HepG2 (cell line): ENCODE measurements around the gene DHX16. TPM values are rescaled to one million over a fixed set of nuclear protein-coding genes. Genes with fewer than 3 reads are reported as not detected.

Experiments used
- ASH2L ChIP-seq: fragments of 300-600, 200-600 bp; sonication (generic); IDR thresholded peaks from 2 replicates; pipeline ENCODE4 v1.7.0; 2017; ENCODE audit warnings: low read depth, mild to moderate bottlenecking, moderate library complexity, mixed read lengths, low read length; ENCODE audit not compliant: insufficient read length
- BCL6 ChIP-seq: IDR thresholded peaks from 2 replicates; pipeline ENCODE4 v1.6.1; 2016; ENCODE audit warnings: missing genetic modification reagents, missing compliant biosample characterization
- CBFB ChIP-seq: sonication (generic); formaldehyde crosslinking; IDR thresholded peaks from 2 replicates; pipeline ENCODE4 v1.4.0; 2020; ENCODE audit warnings: missing genetic modification reagents
- CBX2 ChIP-seq, 2 experiments: fragments of 200-600 bp in 1 of 2; sonication (generic); formaldehyde crosslinking in 1 of 2; IDR thresholded peaks; 2 replicates each; pipeline versions ENCODE4 v1.7.0 to v1.8.1; 2018 to 2022; ENCODE audit warnings: low read depth in 2 of 2, low read length in 1 of 2, mild to moderate bottlenecking in 1 of 2, missing genetic modification reagents in 1 of 2
- CC2D1A ChIP-seq: sonication (generic); formaldehyde crosslinking; IDR thresholded peaks from 2 replicates; pipeline ENCODE4 v1.8.1; 2023; ENCODE audit warnings: mild to moderate bottlenecking, missing genetic modification reagents
- FLYWCH1 ChIP-seq: sonication (generic); formaldehyde crosslinking; IDR thresholded peaks from 2 replicates; pipeline ENCODE4 v1.8.1; 2023; ENCODE audit warnings: mild to moderate bottlenecking, missing genetic modification reagents
- GABPA ChIP-seq, 2 experiments: IDR thresholded peaks; 2 replicates each; pipeline ENCODE4 v1.6.1; 2011 to 2016; ENCODE audit warnings: low read depth in 2 of 2, low read length in 1 of 2, missing biosample characterization in 1 of 2, missing genetic modification characterization in 1 of 2
- IKZF5 ChIP-seq: IDR thresholded peaks from 2 replicates; pipeline ENCODE4 v1.6.1; 2018; ENCODE audit warnings: missing genetic modification reagents, mild to moderate bottlenecking, missing compliant biosample characterization
- ISL2 ChIP-seq: sonication (generic); formaldehyde crosslinking; IDR thresholded peaks from 2 replicates; pipeline ENCODE4 v1.5.0; 2020; ENCODE audit warnings: missing genetic modification reagents
- ISX ChIP-seq: sonication (generic); formaldehyde crosslinking; conservative IDR thresholded peaks from 2 replicates; pipeline ENCODE4 v1.5.0; 2020; ENCODE audit warnings: missing genetic modification reagents
- MXD3 ChIP-seq: IDR thresholded peaks from 2 replicates; pipeline ENCODE4 v1.6.1; 2016; ENCODE audit warnings: mild to moderate bottlenecking, missing biosample characterization, missing genetic modification reagents
- NFE2L2 ChIP-seq: fragments of 150-350 bp; IDR thresholded peaks from 2 replicates; pipeline ENCODE4 v1.6.1; 2014; ENCODE audit warnings: low read length
- NR2F6 ChIP-seq, 2 experiments: IDR thresholded peaks; 2 replicates each; pipeline ENCODE4 v1.6.1; 2016; ENCODE audit warnings: antibody characterized with exemption in 1 of 2, mild to moderate bottlenecking in 1 of 2
- NRL ChIP-seq: sonication (generic); formaldehyde crosslinking; IDR thresholded peaks from 2 replicates; pipeline ENCODE4 v1.5.0; 2020; ENCODE audit warnings: missing genetic modification reagents, mild to moderate bottlenecking, moderate library complexity, borderline replicate concordance
- POLR2AphosphoS5 ChIP-seq: IDR thresholded peaks from 2 replicates; pipeline ENCODE4 v1.6.1; 2012; ENCODE audit warnings: low read depth, low read length
- POLR2G ChIP-seq: fragments of 200-400 bp; formaldehyde crosslinking; IDR thresholded peaks from 2 replicates; pipeline ENCODE4 v1.6.1; 2018; ENCODE audit warnings: mild to moderate bottlenecking, low read depth, low read length, moderate library complexity
- PRMT3 ChIP-seq: sonication (generic); formaldehyde crosslinking; IDR thresholded peaks from 2 replicates; pipeline ENCODE4 v1.8.1; 2022; ENCODE audit warnings: low read depth, mild to moderate bottlenecking, moderate library complexity, missing genetic modification reagents, borderline replicate concordance
- RBM22 ChIP-seq: fragments of 200-400 bp; formaldehyde crosslinking; optimal IDR thresholded peaks from 2 replicates; pipeline ENCODE3; 2017; ENCODE audit warnings: mild to moderate bottlenecking, low read length, moderate library complexity
- RNF2 ChIP-seq: fragments of 450-650 bp; conservative IDR thresholded peaks from 2 replicates; pipeline ENCODE4 v1.6.1; 2016; ENCODE audit warnings: low read depth
- SALL2 ChIP-seq: sonication (generic); formaldehyde crosslinking; IDR thresholded peaks from 2 replicates; pipeline ENCODE4 v1.8.1; 2023; ENCODE audit warnings: mild to moderate bottlenecking, missing genetic modification reagents, inconsistent platforms
- SKI ChIP-seq: fragments of 450-650 bp; IDR thresholded peaks from one replicate; pipeline ENCODE4 v1.6.1; 2018; ENCODE audit warnings: mild to moderate bottlenecking; ENCODE audit not compliant: partially characterized antibody
- TRIM24 ChIP-seq: sonication (generic); formaldehyde crosslinking; IDR thresholded peaks from 2 replicates; pipeline ENCODE4 v1.8.0; 2022; ENCODE audit warnings: mild to moderate bottlenecking, missing genetic modification reagents
- ZKSCAN8 ChIP-seq: IDR thresholded peaks from 2 replicates; pipeline ENCODE4 v1.6.1; 2016; ENCODE audit warnings: borderline replicate concordance, missing genetic modification reagents, missing compliant biosample characterization
- ZNF160 ChIP-seq: sonication (generic); formaldehyde crosslinking; IDR thresholded peaks from 2 replicates; pipeline ENCODE4 v1.8.0; 2022; ENCODE audit warnings: mild to moderate bottlenecking, inconsistent platforms, missing genetic modification reagents
- ZNF230 ChIP-seq: sonication (generic); formaldehyde crosslinking; IDR thresholded peaks from 2 replicates; pipeline ENCODE4 v1.4.0; 2020; ENCODE audit warnings: mild to moderate bottlenecking, missing genetic modification reagents
- ZNF235 ChIP-seq: sonication (generic); formaldehyde crosslinking; IDR thresholded peaks from 2 replicates; pipeline ENCODE4 v1.8.1; 2023; ENCODE audit warnings: mild to moderate bottlenecking, missing genetic modification reagents, borderline replicate concordance
- ZNF260 ChIP-seq: sonication (generic); formaldehyde crosslinking; IDR thresholded peaks from 2 replicates; pipeline ENCODE4 v1.4.0; 2020; ENCODE audit warnings: missing genetic modification reagents, low read depth, mild to moderate bottlenecking, borderline replicate concordance
- ZNF3 ChIP-seq: IDR thresholded peaks from 2 replicates; pipeline ENCODE4 v1.7.0; 2017; ENCODE audit warnings: inconsistent platforms
- ZNF34 ChIP-seq: sonication (generic); formaldehyde crosslinking; IDR thresholded peaks from 2 replicates; pipeline ENCODE4 v1.4.0; 2020; ENCODE audit warnings: mild to moderate bottlenecking, missing genetic modification reagents, borderline replicate concordance
- ZNF367 ChIP-seq: sonication (generic); formaldehyde crosslinking; IDR thresholded peaks from 2 replicates; pipeline ENCODE4 v1.4.0; 2020; ENCODE audit warnings: missing genetic modification reagents, borderline replicate concordance
- ZNF564 ChIP-seq: sonication (generic); formaldehyde crosslinking; IDR thresholded peaks from 2 replicates; pipeline ENCODE4 v1.8.1; 2023; ENCODE audit warnings: mild to moderate bottlenecking, missing genetic modification reagents
- ZNF660 ChIP-seq: sonication (generic); formaldehyde crosslinking; IDR thresholded peaks from 2 replicates; pipeline ENCODE4 v1.5.1; 2020; ENCODE audit warnings: mild to moderate bottlenecking, low read depth, missing genetic modification reagents, borderline replicate concordance
- ZNF761 ChIP-seq: sonication (generic); formaldehyde crosslinking; conservative IDR thresholded peaks from 2 replicates; pipeline ENCODE4 v1.4.0; 2020; ENCODE audit warnings: mild to moderate bottlenecking, missing genetic modification reagents
- polyA plus RNA-seq, 8 experiments: library from polyadenylated mRNA; depleted of rRNA in 3 of 8; stranded (reverse) in 7 of 8; unstranded in 1 of 8; fragments of >200 nt; fragmentation: Illumina TruSeq in 4 of 8; extraction: Trizol in 4 of 8; gene quantifications; 2 replicates each; pipeline versions ENCODE4 v1.2.1 to v1.2.3, GENCODE V29; 2011 to 2016; ENCODE audit warnings: low read depth in 4 of 8, missing spikeins in 1 of 8, mixed read lengths in 1 of 8; ENCODE audit not compliant: insufficient read depth in 1 of 8
- total RNA-seq, 5 experiments: library from RNA; depleted of rRNA; stranded (reverse); fragments of >200 nt; fragmentation: Illumina TruSeq; extraction: Trizol; gene quantifications; 2 replicates each; pipeline ENCODE4 v1.2.3, GENCODE V29; 2016; ENCODE audit warnings: low read depth in 1 of 5

DHX16 gene
- total and polyA plus RNA-seq, 2 of the 13 experiments (the other 11 are each of a cell fraction or from before 2014, with no cell fraction given) = 57.0 to 58.5 TPM

- TF ChIP-seq ZNF564 (CRISPR knock-in tag) (no peak), ZNF235 (CRISPR knock-in tag) (no peak), ASH2L (no peak), MXD3 (CRISPR knock-in tag) (no peak), GABPA (IDR thresholded peaks at IDR 0.05; ENCODE audit: low read depth, low read length) (no peak), GABPA (CRISPR knock-in tag; IDR thresholded peaks at IDR 0.05; ENCODE audit: low read depth) (peak; percentile 15; the same call in 1 of the 2 replicates), POLR2AphosphoS5 (peak; percentile 14; the same call in 1 of the 2 replicates), ZNF260 (CRISPR knock-in tag) (no peak), ISX (CRISPR knock-in tag) (no peak), SKI (no peak), CBFB (CRISPR knock-in tag) (no peak), ZNF367 (CRISPR knock-in tag) (no peak), ZNF160 (no peak), ZNF3 (no peak), NR2F6 (IDR thresholded peaks at IDR 0.05) (no peak), NR2F6 (CRISPR knock-in tag; IDR thresholded peaks at IDR 0.05) (no peak), NRL (CRISPR knock-in tag) (no peak), ZNF761 (CRISPR knock-in tag) (no peak), BCL6 (CRISPR knock-in tag) (no peak), FLYWCH1 (no peak), RBM22 (no peak), POLR2G (peak; percentile 75), ZNF660 (CRISPR knock-in tag) (no peak), ZNF230 (no peak), CBX2 (IDR thresholded peaks at IDR 0.05; ENCODE audit: low read depth, low read length) (no peak), CBX2 (CRISPR knock-in tag; IDR thresholded peaks at IDR 0.05; ENCODE audit: low read depth) (no peak), ISL2 (no peak), ZNF34 (CRISPR knock-in tag) (no peak), IKZF5 (CRISPR knock-in tag) (no peak), TRIM24 (CRISPR knock-in tag) (no peak), ZKSCAN8 (0 out of 2 replicates have a peak, but pooled peaks have one; percentile 20), RNF2 (no peak), PRMT3 (CRISPR knock-in tag) (0 out of 2 replicates have a peak, but pooled peaks have one; percentile 47), NFE2L2 (no peak), CC2D1A (CRISPR knock-in tag) (no peak), SALL2 (no peak)
These were observed 60.0 kb downstream of the DHX16 start (continued) for GRCh38 chr6:30612687-30613248.
